ENCODE data around the gene FAM13C.

DNA sequence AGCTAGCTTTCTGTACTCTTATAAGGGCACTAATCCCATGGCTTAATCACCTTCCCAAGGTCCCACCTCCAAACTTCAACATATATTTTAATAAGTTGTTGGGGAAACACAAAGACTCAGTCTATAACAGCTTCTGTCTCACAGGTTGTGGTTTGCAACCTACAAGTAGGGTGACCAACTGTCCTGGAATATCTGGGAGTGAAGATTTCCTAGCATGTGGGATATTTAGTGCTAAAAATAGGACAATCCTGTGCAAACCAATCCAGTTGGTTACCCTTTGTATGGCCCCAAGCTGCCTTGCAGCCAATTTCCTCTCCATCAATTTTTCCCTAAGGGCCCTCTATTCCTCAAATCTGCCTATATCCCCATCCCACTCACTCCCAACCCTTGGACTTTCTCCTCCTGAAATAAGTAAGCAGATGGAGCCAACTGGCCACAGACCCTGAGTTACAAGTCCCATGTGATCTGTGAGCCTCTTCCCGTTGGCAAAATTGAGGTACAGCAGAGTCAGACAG is 82.3 kb downstream of the FAM13C start:
- TF ChIP-seq, protein P1, sequence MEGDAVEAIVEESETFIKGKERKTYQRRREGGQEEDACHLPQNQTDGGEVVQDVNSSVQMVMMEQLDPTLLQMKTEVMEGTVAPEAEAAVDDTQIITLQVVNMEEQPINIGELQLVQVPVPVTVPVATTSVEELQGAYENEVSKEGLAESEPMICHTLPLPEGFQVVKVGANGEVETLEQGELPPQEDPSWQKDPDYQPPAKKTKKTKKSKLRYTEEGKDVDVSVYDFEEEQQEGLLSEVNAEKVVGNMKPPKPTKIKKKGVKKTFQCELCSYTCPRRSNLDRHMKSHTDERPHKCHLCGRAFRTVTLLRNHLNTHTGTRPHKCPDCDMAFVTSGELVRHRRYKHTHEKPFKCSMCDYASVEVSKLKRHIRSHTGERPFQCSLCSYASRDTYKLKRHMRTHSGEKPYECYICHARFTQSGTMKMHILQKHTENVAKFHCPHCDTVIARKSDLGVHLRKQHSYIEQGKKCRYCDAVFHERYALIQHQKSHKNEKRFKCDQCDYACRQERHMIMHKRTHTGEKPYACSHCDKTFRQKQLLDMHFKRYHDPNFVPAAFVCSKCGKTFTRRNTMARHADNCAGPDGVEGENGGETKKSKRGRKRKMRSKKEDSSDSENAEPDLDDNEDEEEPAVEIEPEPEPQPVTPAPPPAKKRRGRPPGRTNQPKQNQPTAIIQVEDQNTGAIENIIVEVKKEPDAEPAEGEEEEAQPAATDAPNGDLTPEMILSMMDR (IDR thresholded peaks at IDR 0.05; ENCODE audit: low read depth, low read length, poor library complexity, severe bottlenecking), result no peak
- no peak for TF ChIP-seq EZH2phosphoT487 (IDR thresholded peaks at IDR 0.05; ENCODE audit: borderline replicate concordance, low read length)

Measured in DOHH2 (cell line).